ENCODE data around the gene TBC1D22A.
"Not testable (repeated sequence)": the region's sequence is repeated elsewhere in the genome, so short reads cannot be mapped to it uniquely, and the experiment has no call there.

The TBC1D22A gene

DNA sequence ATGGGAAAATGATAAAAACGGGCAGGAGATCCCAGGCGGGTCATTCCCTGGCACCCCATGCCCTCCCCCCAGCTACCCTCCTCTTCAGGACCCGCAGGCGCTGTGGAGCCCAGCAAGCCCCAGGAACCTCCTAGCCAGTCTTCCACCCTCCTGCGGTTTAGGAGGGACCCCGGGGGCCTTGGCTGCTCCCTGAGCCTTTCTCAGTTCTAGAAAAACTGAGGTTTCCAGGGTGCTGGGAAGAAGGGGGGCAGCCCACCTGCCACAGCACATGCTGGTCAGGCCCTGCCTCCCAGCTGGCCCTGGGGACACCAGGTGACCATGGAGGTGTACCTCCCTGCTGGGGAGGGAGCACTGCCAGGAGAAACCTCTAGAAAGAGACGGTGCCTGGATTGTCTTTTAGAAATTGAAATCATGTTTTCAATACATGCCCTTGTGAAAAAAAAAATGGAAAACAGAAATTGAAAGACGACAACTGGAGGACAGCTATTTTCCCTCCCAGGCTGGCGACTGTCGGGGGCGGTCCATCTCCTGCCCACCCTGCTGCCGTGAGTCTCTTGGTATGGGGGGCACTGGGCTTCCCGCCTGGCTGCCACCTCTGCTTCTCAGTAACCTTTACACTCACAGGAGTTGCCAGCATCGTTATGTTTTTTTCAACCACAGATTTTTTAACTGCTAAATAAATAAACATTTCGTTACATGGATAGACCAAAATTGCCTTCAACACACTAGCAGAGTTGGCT is 398.5 kb downstream of the TBC1D22A start:
- FAIRE-seq, result no peak

DNA sequence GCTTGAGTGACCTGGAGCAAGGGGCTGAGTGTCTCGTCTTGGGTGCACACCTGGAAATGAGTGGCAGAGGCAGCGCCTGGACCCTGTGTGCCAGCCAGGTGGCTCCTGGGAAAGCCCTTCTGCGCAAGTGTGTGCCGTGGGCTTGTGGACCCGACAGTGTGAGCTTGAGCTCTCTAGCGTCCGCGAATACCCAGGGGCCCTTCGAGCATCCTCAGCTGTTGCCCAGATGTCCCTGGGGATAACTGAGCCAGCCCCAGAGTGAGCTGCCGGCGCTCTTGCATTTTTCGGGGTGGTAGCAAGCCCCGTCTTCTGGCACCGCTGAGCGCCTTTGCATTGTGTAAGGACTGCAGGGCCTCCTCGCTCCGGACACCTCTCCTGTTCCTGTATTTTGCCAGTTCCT is 399.2 kb downstream of the TBC1D22A start:
- FAIRE-seq (no peak), DNase-seq (ENCODE audit: extremely low spot score, insufficient read length, low read depth) (no peak)

More for the DNA sequence above, 398.5 kb downstream of the TBC1D22A start:
- no peak for DNase-seq (ENCODE audit: extremely low spot score, insufficient read length, low read depth)

DNA sequence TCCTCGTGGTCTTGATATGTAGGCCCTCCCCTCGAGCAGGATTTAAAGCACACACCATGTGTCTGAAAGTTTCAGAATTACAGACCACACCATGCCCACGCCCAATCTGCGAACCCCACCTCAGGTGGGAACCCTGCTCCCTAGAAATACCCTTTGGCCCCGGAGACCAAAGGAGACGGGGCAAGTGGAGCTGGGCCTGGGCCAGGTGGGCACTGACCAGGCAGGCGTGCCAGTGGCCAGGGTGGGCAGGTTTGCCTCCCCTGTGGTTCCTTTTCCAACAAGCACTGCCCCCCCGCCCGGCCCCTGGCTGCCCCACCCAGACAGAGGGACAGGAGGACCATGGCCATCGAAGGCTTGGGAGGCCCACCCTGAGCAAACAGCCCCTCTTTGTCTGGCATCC is 400.4 kb downstream of the TBC1D22A start:
- no peak for FAIRE-seq
- DNase-seq (ENCODE audit: extremely low spot score, insufficient read length, low read depth), result no peak

DNA sequence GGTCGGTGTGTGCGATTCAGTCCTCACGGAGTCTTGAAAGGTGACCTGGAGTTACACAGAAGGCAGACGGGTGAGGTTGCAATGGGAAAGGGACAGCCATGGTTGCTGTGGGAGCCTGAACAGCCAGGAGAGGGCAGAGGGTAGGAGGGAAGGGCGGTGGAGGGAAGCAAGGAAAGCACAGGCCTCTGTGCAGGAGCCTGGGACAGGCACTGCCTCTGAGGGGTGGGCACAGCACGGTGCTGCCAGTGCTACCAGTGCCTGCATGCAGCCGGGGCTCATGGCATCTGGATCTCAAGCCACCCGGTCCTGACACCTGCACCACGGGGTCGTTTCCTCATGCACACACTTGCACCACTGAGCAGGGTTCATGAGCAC is 401.0 kb downstream of the TBC1D22A start:
- FAIRE-seq (no peak), DNase-seq (ENCODE audit: extremely low spot score, insufficient read length, low read depth) (no peak)

GRCh38 chr22:47163856-47164513 is 401.5 kb downstream of the TBC1D22A start:
- FAIRE-seq (no peak), DNase-seq (ENCODE audit: extremely low spot score, insufficient read length, low read depth) (no peak)

DNA sequence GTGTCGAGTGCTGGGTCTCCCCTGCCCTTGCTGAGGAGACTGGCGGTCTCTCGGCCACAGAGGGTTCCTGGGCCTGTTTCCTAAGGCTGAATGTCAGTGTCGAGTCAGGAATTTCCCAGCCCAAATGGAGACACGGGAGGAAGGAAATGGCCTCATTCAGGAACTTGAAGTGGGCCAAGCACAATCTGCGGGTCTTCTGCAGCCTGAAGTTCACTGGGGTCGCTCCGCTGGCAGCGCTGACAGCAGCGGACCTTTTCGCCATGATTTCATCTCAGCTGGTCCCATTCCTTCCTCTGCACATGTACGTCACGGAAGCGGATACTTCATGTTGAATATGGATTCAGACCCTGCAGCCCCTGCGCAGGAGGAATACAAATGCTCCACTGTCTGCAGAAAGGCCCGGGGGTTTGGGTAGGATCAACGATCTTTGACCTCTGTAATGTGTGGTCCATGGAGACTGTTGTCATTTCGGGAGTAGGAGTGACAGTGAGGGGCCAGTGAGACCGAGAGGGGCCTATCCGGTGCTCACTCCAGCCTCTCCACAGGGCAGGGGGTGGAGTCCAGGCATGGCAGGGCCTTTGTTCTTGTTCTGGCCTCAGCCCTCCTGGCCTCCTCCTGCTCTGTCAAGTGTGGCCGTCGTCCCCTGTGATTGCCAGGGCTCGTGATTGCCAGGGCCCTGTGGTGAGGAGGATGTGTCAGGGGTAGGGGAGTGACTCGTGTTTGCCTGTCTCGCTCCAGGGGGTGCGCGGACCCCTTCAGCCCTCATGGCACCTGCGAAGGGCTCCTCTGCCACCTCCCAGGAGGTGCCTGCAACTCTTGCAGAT is 402.3 kb downstream of the TBC1D22A start:
- FAIRE-seq (no peak), DNase-seq (ENCODE audit: extremely low spot score, insufficient read length, low read depth) (no peak)

GRCh38 chr22:47165338-47166032 is 403.0 kb downstream of the TBC1D22A start:
- no peak for DNase-seq (ENCODE audit: extremely low spot score, insufficient read length, low read depth)
- FAIRE-seq, result no peak

DNA sequence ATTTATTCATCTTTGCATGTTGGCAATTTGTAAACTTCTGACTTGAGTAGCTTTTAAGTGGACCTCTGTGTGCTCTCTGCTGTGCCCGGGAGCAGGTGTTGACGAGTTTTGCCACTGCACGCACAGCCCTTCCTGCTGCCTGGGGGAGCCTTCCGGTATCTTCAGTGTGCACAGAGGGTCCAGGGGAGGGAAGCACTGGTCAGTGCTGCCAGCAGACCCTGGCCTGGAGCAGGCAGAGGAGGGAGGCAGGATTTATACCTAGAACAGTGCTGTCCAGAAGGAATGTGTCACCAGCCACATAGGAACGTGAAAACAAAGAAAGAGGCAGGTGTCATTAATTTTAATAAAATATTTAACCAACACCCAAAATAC is 403.6 kb downstream of the TBC1D22A start:
- no peak for FAIRE-seq
- DNase-seq (ENCODE audit: extremely low spot score, insufficient read length, low read depth), result no peak

GRCh38 chr22:47166446-47167016 is 404.1 kb downstream of the TBC1D22A start:
- DNase-seq (ENCODE audit: extremely low spot score, insufficient read length, low read depth) (no peak), FAIRE-seq (no peak)

- DNase-seq (ENCODE audit: extremely low spot score, insufficient read length, low read depth) (no peak), FAIRE-seq (no peak)
Measured at GRCh38 chr22:47167056-47167455, 404.6 kb downstream of the TBC1D22A start.

DNA sequence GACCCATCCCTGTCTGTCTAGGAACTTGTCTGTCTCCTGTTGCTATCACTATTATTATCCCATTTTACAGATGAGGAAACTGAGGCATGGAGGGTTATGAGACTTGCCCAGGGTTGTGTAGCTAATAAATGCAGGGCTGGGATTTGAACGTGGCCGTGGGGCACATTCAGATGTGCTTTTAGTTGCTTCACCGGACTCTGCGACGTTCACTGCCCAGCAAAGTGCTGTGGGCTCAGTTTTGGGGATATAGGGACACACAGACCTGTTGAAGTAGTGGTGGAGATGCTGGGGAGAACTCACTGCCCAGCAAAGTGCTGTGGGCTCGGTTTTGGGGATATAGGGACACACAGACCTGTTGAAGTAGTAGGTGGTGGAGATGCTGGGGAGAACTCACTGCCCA is 405.5 kb downstream of the TBC1D22A start:
- DNase-seq (ENCODE audit: extremely low spot score, insufficient read length, low read depth); FAIRE-seq: not testable (repeated sequence)

DNA sequence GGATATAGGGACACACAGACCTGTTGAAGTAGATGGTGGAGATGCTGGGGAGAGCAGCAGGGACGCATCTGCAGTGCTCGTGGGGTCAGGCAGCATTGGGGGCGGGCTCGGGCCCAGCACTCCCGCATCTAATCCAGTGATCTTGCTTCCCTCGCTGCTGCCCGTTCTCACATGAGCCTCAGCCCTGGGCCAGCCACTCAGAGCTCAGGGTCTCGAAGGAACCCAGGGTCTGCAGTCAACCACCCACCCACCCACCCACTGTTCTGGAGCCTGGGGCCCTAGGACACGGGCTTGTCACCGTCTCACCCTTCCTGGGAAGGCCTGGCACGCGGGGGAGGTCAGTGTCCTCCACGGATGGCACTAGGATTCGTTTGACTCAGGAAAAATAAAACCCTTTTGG is 406.0 kb downstream of the TBC1D22A start:
- FAIRE-seq, result no peak
- DNase-seq (ENCODE audit: extremely low spot score, insufficient read length, low read depth), result no peak

GRCh38 chr22:47168900-47169800 is 406.7 kb downstream of the TBC1D22A start:
- no peak for FAIRE-seq
- no peak for DNase-seq (ENCODE audit: extremely low spot score, insufficient read length, low read depth)

GRCh38 chr22:47169801-47170140 is 407.3 kb downstream of the TBC1D22A start:
- no peak for FAIRE-seq
- no peak for DNase-seq (ENCODE audit: extremely low spot score, insufficient read length, low read depth)

DNA sequence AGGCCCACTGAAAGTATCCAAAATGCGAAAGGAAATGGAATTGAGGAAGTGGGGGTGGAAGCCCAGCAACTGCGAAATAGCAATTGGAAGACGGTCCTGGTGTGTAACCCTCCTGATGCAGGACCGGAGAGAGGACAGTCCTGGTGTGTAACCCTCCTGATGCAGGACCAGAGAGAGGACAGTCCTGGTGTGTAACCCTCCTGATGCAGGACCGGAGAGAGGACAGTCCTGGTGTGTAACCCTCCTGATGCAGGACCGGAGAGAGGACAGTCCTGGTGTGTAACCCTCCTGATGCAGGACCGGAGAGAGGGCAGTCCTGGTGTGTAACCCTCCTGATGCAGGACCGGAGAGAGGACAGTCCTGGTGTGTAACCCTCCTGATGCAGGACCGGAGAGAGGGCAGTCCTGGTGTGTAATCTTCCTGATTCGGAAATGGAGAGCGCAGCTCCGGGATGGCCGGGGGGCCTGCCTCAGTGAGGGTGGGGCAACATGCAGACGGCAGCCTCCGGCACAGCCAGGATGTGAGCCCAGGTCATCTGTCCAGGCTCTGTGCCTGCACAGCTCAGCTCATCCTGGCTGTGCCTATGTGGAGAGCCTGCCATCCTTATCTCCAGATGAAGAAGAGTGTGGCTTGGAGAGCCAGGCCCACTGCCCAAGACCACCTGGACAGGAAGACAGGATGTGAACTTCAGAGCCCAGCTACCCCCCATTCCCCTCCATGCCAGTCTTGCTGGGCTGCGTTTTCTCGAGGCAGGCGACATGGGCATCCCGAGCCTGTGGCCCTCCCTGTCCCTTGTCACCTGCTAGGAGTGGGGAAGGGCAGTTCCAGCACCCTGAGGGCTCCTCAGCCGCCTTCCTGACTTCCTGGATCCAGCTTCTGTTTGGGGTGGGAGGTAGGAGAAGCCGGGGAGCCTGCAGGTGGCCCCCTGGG is 408.3 kb downstream of the TBC1D22A start:
- not testable (repeated sequence) for FAIRE-seq; DNase-seq (ENCODE audit: extremely low spot score, insufficient read length, low read depth)

- DNase-seq (ENCODE audit: extremely low spot score, insufficient read length, low read depth) (no peak), FAIRE-seq (no peak)
Measured at GRCh38 chr22:47171441-47172221, 409.2 kb downstream of the TBC1D22A start.

- DNase-seq (ENCODE audit: extremely low spot score, insufficient read length, low read depth), result no peak
- no peak for FAIRE-seq
Measured at GRCh38 chr22:47172771-47173534, 410.5 kb downstream of the TBC1D22A start.
